A204.1 (cell line): ENCODE data around the gene GPBP1L1.
"Not testable (repeated sequence)": the region's sequence is repeated elsewhere in the genome, so short reads cannot be mapped to it uniquely, and the experiment has no call there.

Experiments used
- FAIRE-seq: peaks from 2 replicates; lab custom pipeline; 2012; peaks lifted over from hg19 to GRCh38; lab: Jason Lieb, UNC

Gene GPBP1L1

DNA sequence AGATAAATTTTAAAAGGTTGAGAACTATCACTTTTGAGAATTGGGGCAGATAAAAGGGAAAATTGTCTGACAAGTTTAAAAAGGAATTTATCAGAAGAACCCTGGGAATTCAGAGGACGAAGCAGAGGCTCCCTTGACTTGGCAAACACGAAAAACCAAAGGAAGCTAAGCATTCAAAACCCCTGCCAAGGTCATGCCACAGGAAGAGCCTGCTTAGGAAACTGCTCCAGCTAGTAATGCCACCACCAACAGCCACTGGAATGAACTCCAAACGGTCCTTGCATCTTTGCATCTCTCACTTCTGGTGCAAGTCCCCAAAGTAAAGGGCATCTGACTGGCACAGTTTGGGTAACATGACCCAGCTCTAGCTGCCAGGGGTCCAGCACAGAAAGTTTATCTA lies 7.2 kb downstream of the GPBP1L1 start:
- no peak for FAIRE-seq

DNA sequence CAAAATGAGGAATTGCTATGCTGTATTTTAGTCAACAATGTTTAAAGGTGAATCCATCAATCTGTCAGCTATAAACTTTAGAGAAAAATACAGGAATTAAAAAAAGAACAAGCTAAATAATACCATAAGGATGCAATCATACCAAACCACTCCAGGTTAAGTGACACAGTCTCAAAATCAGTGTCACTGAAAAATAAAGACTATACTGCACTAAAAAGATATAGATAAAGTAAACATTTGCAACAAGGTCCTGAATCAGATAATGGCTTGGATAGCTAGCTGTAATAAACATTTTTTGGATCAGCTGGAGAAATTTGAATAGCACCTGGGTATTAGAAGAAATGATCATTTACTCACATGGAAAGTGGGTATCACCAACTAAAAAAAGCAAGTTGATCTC lies 7.8 kb downstream of the GPBP1L1 start:
- no peak for FAIRE-seq

DNA sequence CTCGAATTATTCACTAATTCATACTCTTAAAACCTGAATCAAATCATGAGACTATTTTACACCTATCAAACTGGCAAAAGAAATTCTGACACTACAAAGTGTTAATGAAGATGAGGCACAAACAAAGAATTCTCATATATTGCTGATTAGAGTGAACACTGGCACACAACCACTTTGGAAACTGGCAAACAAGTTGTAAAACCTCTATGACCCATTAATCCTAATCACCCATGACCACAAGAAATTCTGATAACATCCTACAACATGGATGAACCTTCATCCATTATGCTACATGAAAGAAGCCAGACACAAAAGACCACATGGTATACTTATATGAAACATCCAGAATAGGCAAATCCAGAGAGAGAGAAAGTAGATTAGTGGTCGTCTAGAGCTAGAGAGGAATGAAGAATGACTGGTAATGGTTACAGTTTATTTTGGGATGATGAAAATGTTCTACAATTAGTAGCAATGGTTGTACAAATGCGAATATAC lies 8.5 kb downstream of the GPBP1L1 start:
- no peak for FAIRE-seq

DNA sequence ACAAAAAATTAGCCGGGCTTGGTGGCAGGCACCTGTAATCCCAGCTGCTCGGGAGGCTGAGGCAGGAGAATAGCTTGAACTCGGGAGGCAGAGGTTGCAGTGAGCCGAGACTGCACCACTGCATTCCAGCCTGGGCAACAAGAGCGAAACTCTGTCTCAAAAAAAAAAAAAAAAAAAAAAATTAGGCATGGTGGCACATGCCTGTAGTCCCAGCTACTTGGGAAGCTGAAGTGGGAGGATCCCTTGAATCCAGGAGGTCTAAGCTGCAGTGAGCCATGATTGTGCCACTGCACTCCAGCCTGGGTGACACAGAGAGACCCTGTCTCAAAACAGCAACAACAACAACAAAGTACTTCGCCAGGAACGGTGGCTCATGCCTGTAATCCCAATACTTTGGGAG lies 9.8 kb downstream of the GPBP1L1 start:
- not testable (repeated sequence) for FAIRE-seq

DNA sequence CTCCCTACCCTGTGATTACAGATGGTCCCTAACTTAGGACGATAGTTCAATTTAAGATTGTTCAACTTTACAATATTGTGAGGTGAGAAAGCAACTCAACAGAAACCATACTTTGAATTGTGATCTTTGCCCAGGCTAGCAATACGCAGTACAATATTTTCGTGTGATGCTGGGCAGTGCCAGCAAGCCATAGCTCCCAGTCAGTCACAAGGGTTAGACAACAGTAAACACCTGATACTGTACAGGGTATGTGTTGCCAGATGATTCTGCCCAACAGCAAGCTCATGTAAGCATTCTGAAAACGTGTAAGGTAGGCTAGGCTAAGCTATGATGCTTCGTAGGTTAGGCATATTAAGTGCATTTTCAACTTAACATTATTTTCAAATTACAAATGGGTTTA lies 11.9 kb downstream of the GPBP1L1 start:
- FAIRE-seq, result no peak

DNA sequence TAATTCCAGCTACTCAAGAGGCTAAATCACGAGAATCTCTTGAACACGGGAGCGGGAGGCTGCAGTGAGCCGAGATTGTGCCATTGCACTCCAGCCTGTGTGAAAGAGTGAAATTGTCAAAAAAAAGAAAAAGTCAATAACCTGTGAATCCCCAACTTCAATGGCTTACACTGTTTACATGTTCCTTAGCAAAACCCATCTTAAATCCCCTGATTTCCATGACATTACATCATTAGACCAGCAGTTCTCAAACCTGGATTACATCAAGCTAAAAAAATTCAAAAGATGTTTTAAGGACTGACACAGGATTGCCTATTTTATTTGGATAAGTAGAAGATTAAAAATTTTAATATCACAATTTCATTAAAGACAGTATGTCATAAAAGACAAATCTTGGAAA lies 12.4 kb downstream of the GPBP1L1 start:
- no peak for FAIRE-seq

DNA sequence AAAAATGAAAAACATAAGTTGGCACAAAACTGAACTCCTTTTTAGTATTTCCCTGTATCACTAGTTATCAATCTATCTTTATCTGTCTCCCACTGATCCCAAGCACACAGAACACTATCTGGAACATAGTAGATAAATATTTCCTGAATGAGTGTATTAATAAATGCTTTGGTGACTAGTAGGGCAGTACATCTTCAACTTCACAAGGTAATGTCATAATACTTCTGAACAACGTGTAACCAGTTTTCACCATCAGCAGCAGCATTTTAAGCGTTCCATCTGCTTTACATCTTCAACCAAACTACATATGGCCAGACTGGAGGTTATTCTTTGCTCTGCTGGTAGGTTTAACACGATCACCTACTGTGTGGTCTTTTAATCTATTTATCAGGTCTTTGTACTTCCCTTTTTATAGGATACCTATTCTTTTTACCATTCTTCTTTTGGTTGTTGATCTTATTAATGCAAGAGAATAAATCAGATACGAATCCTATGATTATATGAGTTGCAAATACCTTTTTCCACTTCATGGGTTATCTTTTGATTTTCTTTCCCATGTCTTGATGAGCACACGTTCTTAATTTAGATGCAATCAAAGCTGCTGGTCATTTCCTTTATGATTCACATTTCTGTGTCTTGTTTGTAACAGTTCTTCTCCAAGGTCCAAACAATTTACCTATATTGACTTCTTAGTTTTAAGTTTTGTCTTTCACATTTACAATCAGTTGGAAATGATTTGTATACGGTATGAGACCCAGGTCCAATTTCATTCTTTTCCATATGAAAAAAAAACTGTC lies 16.3 kb downstream of the GPBP1L1 start:
- FAIRE-seq, result no peak

DNA sequence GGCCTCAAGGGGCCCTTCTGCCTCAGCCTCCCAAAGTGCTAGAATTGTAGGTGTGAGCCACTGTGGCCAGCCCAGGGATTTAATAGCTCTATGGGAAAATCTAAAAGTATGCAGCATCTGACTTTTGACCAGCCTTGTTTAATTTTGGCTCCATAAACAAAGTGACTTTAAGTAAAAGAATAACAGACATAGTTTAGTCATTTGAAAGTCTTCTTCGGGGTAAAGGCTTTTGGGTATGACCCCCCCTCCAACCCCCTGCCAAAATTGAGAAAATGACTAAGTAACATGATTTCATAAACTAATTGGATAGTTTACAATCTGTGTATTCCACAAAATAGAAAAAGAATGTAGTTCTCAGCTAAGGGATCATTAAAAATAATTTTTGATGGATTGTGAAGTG lies 17.0 kb downstream of the GPBP1L1 start:
- FAIRE-seq, result no peak

DNA sequence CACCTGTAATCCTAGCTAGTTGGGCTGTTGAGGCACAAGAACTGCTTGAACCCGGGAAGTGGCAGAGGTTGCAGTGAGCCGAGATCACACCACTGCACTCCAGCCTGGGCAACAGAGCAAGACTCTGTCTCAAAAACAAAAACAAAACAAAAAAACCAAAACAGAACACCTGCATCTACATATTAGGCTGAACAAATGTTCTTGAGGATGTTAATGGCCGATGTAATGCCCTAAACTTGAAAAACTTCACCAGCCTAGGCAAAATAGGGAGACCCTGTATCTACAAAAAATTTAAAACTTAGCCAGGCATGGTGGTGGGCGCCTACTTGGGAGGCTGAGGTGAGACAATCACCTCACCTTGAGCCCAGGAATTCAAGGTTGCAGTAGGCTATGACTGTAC lies 17.8 kb downstream of the GPBP1L1 start:
- no peak for FAIRE-seq

DNA sequence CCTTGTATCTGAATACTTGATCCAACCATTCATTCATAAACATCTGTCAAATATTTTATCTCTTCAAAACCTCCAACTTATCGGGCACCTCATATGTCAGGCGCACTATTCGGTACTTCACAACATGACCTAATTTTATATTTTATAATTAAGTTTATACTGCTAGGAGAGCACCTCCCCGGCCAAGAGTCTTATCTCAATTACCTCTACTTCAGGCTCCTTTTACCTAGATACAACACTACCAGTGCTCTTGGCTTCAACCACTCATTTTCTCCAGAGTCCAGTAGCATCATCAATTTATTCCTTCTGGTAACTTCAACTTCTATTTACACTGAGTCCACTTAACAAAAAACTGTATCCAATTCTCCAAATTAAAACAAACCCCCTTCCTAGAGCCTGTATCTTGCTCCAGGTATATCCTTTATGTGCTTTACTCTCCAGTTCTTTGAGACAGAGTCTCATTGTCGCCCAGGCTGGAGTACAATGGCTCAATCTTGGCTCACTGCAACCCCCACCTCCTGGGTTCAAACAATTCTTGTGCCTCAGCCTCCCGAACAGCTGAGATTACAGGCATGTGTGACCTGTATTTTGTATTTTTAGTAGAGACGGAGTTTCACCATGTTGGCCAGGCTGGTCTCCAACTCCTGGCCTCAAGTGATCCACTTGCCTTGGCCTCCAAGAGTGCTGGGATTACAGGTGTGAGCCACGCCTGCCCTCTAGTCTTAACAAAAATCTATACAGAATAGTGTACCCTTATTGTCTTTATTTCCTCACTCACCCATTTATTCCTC lies 18.8 kb downstream of the GPBP1L1 start:
- no peak for FAIRE-seq

DNA sequence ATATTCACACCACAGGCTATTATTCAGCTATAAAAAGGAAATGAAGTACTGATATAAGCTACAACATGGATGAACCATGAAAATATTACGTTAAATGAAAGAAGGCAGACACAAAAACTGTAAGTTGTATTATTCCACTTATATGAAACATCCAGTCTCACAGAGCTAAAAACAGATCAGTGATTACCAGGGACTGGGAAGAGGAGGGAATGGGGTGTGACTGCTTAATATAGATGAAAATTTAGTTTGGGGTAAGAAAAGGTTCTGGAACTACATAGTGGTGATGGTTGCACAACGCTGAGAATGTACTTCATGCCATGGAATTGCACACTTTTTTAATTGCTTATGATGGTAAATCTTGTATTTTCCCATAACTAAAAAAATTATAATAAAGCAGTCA lies 19.5 kb downstream of the GPBP1L1 start:
- no peak for FAIRE-seq

DNA sequence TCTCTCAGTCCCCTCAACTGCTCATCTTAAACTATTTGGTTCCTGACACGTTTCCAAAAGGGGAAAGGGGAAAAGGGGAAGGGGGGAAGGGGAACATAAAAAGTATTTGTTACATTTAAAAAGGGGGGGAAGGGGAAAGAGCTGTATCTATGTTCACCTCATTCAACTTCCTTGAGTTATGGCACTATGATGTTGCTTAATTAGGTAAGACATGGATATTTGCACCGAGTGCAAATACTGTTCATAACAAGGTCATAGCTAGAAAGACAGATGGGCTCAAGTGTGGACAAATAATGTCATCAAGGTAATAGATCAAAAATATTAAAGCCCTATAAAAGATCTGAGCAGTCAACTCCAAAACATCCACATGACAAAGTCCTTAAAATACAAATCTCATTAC lies 26.0 kb downstream of the GPBP1L1 start:
- no peak for FAIRE-seq

DNA sequence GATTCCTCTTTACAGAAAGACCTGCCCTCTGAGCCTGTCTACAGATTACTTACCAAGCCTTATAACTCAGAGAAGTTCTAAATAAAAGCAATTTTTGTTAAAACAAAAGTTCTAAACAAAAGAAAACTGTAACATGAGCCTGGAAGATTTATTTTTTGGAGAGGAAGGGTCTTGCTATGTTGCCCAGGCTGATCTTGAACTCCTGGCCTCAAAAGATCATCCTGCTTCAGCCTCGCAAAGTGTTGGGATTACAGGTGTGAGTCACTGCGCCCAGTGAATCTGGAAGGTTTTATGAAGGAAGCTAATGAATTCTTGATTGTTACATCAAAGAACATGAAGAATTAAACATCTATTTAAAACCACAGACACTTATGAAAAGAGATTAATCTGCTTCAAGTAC lies 27.1 kb downstream of the GPBP1L1 start:
- FAIRE-seq, result no peak

DNA sequence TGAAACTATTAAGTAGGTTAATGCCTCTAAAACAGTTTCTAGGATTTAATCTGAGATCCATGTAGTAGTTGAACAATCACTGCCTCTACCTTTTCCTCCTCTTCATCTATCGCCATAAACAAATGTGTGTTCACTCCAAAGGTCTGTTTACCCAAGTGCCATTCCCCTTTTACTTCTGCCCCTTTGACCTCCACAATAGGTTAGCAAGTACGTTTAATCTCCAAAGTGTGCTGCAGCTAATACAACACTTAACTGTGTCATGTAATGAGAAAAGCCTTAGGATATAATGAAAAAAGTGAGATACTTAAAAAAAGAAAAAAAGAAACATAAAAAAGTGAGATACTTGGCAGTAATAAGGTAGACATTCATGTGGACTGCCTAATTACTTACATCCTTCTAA lies 28.2 kb downstream of the GPBP1L1 start:
- no peak for FAIRE-seq

DNA sequence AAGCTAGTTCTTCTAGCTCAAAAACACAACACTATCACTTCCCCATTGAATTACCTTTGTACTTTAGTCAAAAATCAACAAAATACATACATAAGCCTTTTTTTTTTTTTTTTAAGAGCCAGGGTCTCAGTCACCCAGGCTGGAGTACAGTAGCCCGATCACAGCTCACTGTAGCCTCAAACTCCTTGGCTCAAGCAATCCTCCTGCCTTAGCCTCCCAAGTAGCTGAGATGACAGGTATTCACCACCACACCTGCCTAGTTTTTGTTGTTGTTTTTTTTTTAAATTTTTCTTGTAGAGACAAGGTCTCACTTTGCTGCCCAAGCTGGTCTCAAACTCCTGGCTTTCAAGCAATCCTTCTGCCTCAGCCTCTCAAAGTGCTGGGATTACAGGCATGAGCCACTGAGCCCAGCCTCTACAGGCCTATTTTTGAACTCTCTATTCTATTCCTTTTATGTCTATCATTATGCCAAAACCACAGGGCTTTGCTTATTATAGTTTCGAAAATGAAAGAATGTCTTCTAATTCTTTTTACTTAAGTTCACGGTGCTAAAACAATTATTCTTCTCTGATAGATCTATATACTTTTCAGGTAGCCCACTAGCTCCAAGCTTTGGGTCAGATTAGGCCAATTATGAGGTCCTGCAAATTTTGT lies 29.6 kb downstream of the GPBP1L1 start:
- FAIRE-seq, result no peak

DNA sequence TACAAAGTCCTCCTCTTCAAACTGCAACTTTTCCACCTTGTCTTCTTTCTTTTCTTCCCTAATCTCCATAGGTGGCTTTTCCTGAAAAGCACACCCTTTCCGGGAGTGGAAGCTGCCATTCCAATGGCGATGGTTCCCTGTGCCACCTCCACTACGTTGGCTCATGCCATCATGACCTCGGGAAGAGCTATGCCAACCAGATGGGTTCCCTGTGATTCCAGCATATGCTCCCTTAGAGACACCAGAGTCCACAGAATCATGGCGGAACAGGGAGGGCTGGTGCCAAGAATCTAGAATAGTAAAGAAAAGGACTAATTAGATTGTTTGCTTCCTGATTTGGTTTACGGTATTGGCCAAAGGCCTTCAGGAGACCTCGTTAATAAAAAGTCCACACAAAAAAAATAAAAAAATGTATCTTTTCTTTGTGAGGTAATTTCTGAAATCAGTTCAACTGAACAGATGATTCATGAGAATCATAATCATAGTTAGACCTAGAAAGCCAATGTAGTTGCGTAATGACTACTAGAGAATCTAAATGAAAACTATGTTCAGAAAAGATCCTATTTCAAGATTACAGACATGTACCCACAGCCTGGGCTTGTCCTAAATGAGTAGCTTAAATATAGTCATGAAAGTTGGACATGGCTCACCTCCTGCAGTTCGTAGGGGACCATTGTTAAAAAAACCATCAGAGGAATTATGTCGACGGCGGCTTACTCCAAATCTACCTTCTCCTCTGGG lies 31.6 kb downstream of the GPBP1L1 start:
- FAIRE-seq, result no peak

DNA sequence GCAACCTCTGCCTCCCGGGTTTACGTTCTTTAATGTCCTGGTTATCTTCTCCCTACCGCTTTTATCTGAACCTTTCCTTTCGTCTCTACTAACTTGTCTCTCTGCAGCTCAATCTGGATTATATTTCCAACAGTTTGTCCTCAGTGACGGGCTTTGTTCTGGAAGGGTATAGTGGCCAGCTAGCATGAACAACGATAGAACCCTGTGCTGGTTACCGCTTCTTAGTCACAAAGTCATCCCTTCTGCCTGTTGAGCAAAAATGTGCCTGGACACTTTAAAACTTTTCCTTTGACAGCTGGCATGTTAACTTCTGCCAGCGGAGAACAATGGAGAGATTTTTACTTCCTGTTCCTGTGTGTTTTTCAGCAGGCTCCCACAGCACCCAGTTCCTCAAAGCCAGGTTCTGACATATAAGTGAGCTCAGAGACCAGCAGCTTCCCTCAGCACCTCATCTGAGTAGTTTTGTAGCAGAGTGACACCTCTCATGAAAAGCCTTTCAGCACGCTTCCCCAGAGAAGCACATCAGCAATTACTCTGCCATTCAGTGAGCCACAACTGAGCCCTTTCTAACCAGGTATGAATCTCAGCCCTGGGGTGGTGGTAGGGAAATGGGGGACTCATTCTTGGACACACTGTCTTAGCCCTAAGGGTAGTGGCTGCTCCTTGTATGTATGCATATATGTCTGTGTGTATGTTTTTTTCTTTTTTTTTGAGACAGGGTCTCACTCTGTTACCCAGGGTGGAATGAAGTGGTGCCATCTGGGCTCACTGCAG lies 38.9 kb downstream of the GPBP1L1 start:
- FAIRE-seq, result no peak

DNA sequence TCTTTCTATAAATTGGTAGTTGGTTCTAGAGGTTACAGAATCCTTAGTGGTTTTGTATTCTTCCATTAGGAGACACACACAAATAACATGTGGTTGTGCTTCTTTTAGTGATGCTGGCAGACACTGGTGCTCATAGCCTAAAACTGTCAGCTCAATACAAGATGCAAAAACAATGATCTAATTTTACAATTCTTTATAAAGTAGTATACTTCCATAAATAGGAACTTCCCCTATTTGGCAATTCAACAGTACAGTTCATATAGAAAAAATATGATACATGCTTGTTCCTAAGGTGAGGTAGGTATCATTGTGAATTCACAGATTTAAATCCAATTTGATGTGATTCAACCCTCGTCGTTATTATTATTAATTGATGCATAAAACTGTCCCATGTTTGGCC lies 41.7 kb downstream of the GPBP1L1 start:
- FAIRE-seq, result no peak

DNA sequence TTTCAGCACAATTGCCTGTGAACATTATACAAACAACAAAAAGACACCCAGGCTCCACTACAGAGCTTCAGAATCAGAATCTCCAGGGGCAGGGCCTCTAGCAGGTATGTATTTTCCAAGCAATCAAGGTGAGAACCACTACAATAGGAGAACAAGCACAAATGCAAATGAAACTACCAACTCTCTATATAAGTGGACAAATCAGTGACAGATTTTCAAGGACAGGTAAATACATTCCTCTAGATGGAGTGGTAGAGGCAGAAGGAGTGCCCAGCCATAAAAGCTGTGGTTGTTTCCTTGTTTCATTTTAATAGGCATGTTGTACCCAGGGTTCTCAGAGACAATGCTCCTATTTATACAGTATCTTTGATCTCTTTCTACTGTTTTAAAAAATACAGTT lies 42.4 kb downstream of the GPBP1L1 start:
- FAIRE-seq, result no peak

DNA sequence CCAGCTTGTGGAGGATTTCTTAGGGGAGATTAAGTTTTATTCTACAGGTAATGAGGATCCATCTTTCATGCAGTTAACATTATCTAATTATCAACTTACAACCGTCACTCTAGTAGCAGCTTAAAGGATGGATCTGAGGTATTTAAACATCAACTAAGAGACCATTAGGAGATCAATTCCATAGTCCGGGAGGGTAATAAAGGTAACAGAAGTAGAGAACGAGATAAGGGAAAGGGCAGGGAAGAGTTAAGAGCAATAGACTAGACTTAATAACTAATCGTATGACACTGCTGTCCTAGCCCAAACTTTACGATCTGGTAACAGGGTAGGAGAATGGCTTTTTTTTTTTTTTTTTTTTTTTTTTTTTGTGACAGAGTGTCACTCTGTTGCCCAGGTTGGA lies 43.0 kb downstream of the GPBP1L1 start:
- FAIRE-seq, result no peak

DNA sequence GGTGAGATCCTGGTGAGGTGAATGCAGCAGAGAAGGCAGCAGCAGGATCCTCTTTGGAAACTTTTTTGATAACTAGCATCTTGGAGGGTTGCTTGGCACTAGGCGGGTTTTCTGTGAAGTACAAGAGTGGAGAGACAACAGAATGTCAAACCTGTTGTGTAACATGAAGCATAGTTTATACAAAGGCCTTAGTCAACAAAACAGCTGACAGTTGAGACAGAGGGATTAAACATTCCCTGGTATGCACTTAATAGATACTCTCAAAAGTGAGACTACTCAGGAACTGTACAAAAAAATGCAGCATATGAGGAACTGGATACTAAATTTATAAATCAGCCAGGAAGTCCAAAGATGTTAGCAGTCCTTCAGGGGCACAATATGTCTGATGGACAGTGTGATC lies 46.0 kb downstream of the GPBP1L1 start:
- FAIRE-seq, result no peak

DNA sequence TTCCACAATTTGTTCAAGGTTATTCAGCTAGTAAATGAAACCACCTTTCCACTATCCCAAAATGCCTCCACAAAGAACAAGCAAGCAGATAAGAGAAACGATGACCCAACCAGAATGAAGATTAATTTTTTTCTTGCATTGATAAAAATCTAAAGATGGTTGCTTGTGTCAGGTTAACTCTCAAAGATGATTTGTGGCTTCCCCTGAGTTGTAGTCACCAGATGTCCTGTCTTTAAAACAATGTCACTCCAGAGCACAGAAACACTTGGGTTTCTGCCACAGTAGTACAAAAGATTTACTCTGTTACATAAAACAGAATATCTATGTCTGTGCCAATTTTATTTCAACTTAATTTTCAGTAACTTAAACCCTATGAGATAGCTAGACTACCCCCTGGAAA lies 51.1 kb downstream of the GPBP1L1 start:
- no peak for FAIRE-seq
